Stomach (tissue), 9 donors: ENCODE data around the gene HLA-DMA. TPM values are rescaled to one million over a fixed set of nuclear protein-coding genes. Genes with fewer than 3 reads are reported as not detected.

ENCODE experiments used
- DNase-seq, 2 donors: peaks; one replicate each; pipeline versions ENCODE4 v3.0.0 to v3.0.0-alpha.2; 2013 to 2019
- H3K27ac ChIP-seq, 5 donors: fragments of 200-600 bp in 4 of 5; sonication (generic) in 4 of 5; one replicate each; pipeline ENCODE4 v1.5.1; 2013 to 2019; ENCODE audit warnings: mild to moderate bottlenecking in 1 of 5, moderate library complexity in 1 of 5
- H3K27me3 ChIP-seq, 3 donors: fragments of 200-600 bp; sonication (generic); one replicate each; pipeline ENCODE4 v1.5.1; 2017 to 2019; ENCODE audit warnings: mixed run types in 1 of 3
- H3K36me3 ChIP-seq, 4 donors: fragments of 200-600 bp; sonication (generic); 1 replicate in 3 of 4; 2 replicates in 1 of 4; pipeline ENCODE4 v1.5.1; 2016 to 2019
- H3K4me1 ChIP-seq, 4 donors: fragments of 200-600 bp; sonication (generic); one replicate each; pipeline ENCODE4 v1.5.1; 2016 to 2019
- H3K4me3 ChIP-seq, 4 donors: fragments of 200-600 bp; sonication (generic) in 3 of 4; one replicate each; pipeline ENCODE4 v1.5.1; 2016 to 2019; ENCODE audit warnings: mild to moderate bottlenecking in 1 of 4
- H3K9me3 ChIP-seq, 4 donors: fragments of 200-600 bp; sonication (generic); one replicate each; pipeline ENCODE4 v1.5.1; 2016 to 2019
- CTCF ChIP-seq, 7 experiments: fragments of 450-650 bp in 4 of 7; fragments of 200-600 bp in 3 of 7; sonication (generic) in 3 of 7; IDR thresholded peaks; one replicate each; pipeline ENCODE4 v1.5.1; 2016 to 2019; ENCODE audit warnings: antibody characterized with exemption in 7 of 7, control low read depth in 2 of 7, mild to moderate bottlenecking in 1 of 7
- EP300 ChIP-seq: sonication (generic); formaldehyde crosslinking; IDR thresholded peaks from one replicate; pipeline ENCODE4 v1.6.1; 2017; ENCODE audit warnings: antibody characterized with exemption
- POLR2A ChIP-seq, 4 donors: fragments of 450-650 bp; IDR thresholded peaks; one replicate each; pipeline ENCODE4 v1.6.1; 2016; ENCODE audit warnings: antibody characterized with exemption in 4 of 4, control low read depth in 2 of 4, mild to moderate bottlenecking in 1 of 4, moderate library complexity in 1 of 4
- POLR2AphosphoS5 ChIP-seq, 3 donors: sonication (generic); formaldehyde crosslinking; IDR thresholded peaks; one replicate each; pipeline ENCODE4 v1.6.1; 2016; ENCODE audit warnings: antibody characterized with exemption in 3 of 3
- WGBS, 5 donors: extraction: QIAGEN DNeasy Blood & Tissue Kit in 3 of 5; methylation state at CpG; one replicate each; pipeline versions ENCODE4 v1.1.5 to v1.1.7; 2013 to 2018; 5-methylcytosine and 5-hydroxymethylcytosine counted together
- intact Hi-C: fragments of 100-400 bp; cut with DNase I; formaldehyde crosslinking; loops from one replicate; pipeline ENCODE4 v1.15.1; 2023; ENCODE audit warnings: low total_unique reads
- polyA plus RNA-seq, 3 donors: library from polyadenylated mRNA; stranded (reverse); fragments of 200-250 nt; gene quantifications; one replicate each; pipeline ENCODE4 v1.2.3, GENCODE V29; 2013
- total RNA-seq, 5 donors: library from RNA; depleted of rRNA; stranded (reverse); fragments of >200 nt; gene quantifications; one replicate each; pipeline versions ENCODE4 v1.1.0 to v1.2.3, GENCODE V29; 2014 to 2016
- donor health status: healthy with polysubstance abuse.
- donor health status: Bipolar disorder and iron deficiency.
- donor health status: healthy.

The HLA-DMA gene
- total and polyA plus RNA-seq, 8 donors = 0.87 to 129 (median 32.2) TPM

DNA sequence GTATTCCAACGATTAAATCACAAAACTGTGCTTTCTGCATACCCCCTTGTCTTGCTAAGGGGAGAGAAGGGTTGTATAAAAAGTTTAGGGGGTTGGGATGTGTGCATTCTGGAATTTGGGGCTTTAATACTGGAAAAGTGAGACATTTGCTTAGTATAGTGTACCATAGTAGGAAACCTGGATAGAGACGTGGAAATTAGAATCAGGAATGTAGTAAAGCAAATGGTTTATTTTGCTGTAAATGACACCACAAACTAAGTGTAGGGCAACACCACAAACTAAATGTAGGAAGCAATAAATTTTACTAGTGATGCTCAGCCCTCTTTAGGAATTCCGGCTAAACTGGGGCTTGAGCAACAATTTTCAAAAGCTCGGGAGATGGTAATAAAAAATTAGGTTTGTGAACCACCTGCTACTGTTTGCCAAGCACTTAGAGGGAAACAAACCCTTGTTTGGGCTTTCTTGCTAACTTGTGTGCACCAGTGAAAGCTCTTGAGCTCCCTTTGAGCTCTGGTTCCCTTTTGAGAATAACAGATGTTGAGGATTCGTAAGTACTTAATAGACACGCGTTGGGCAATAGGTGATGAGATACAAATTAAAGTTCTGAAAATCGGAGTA, 29.3 kb upstream of the HLA-DMA start:
- Histone ChIP-seq H3K27ac (peak overlapping the region in 4 of 5 donors; percentile 23 to 76 (median 62)), H3K4me1 (peaks cover 48 to 80% (median 73%) of the 10 kb centered on the region in 4 donors), H3K9me3 (no peaks in the 10 kb centered on the region), H3K27me3 (no peaks in the 10 kb centered on the region), H3K36me3 (peaks cover 46 to 52% (median 50%) of the 10 kb centered on the region in 4 donors), H3K4me3 (no peak overlapping the region)
- intact Hi-C loops = no loop called here
- WGBS, 5 donors = 35 to 56% (median 43%) methylated on average over 8 of the region's 8 CpGs
- TF ChIP-seq CTCF (IDR thresholded peaks at IDR 0.05) = no peak
- TF ChIP-seq POLR2AphosphoS5 (IDR thresholded peaks at IDR 0.05) = peak in 1 of 3 donors; percentile 39
- no peak for DNase-seq

GRCh38 chr6:32980488-32981038, 27.7 kb upstream of the HLA-DMA start:
- H3K27me3 ChIP-seq = no peaks in the 10 kb centered on the region
- DNase-seq = no peak
- intact Hi-C loops = no loop called here
- H3K4me1 ChIP-seq = peaks cover 64 to 96% (median 90%) of the 10 kb centered on the region in 4 donors
- H3K36me3 ChIP-seq = peaks cover 62 to 68% (median 67%) of the 10 kb centered on the region in 4 donors
- peak overlapping the region in 3 of 5 donors; percentile 19 to 47 (median 47) for H3K27ac ChIP-seq
- TF ChIP-seq POLR2AphosphoS5 (IDR thresholded peaks at IDR 0.05) (no peak), POLR2A (IDR thresholded peaks at IDR 0.05) (no peak), CTCF (IDR thresholded peaks at IDR 0.05) (no peak), EP300 (no peak)
- 58 to 67% (median 63%) methylated on average over 11 of the region's 11 CpGs for WGBS, 5 donors
- H3K4me3 ChIP-seq = peak overlapping the region in 1 of 4 donors; percentile 8
- no peaks in the 10 kb centered on the region for H3K9me3 ChIP-seq

- 80 to 85% (median 82%) methylated on average over 12 of the region's 12 CpGs for WGBS, 5 donors
- peaks cover 69 to 75% (median 73%) of the 10 kb centered on the region in 4 donors for H3K36me3 ChIP-seq
- TF ChIP-seq CTCF (IDR thresholded peaks at IDR 0.05) (no peak), POLR2AphosphoS5 (IDR thresholded peaks at IDR 0.05) (no peak), EP300 (no peak), POLR2A (IDR thresholded peaks at IDR 0.05) (no peak)
- H3K27me3 ChIP-seq = no peaks in the 10 kb centered on the region
- no peaks in the 10 kb centered on the region for H3K9me3 ChIP-seq
- peak overlapping the region in 2 of 5 donors; percentile 2 to 47 for H3K27ac ChIP-seq
- intact Hi-C loops = no loop called here
- H3K4me3 ChIP-seq = peak overlapping the region in 1 of 4 donors; percentile 8
- peaks cover 71 to 100% (median 93%) of the 10 kb centered on the region in 4 donors for H3K4me1 ChIP-seq
- DNase-seq = no peak
Measured at GRCh38 chr6:32979720-32980487, 27.0 kb upstream of the HLA-DMA start.

DNA sequence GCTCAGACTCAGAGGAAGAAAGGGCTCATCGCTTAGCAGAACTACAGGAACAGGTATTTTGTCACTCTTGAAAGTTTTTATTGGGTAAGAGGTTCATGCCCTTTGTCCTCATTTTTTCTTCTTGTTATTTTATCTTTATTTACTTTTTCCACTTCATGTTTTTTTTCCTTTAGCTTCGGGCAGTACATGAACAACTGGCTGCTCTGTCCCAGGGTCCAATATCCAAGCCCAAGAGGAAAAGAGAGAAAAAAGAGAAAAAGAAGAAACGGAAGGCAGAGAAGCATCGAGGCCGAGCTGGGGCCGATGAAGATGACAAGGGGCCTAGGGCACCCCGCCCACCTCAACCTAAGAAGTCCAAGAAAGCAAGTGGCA, 25.0 kb upstream of the HLA-DMA start:
- H3K36me3 ChIP-seq = peaks cover 80 to 95% (median 90%) of the 10 kb centered on the region in 4 donors
- H3K27ac ChIP-seq = peak overlapping the region in 2 of 5 donors; percentile 35 to 41

More for the DNA sequence above, 25.0 kb upstream of the HLA-DMA start:
- Histone ChIP-seq H3K27me3 (no peaks in the 10 kb centered on the region), H3K9me3 (no peaks in the 10 kb centered on the region), H3K4me3 (peak overlapping the region in 2 of 4 donors; percentile 93 to 99), H3K4me1 (peaks cover 70 to 90% (median 82%) of the 10 kb centered on the region in 4 donors)
- peak in 1 of 7 experiments; percentile 7 for TF ChIP-seq CTCF (IDR thresholded peaks at IDR 0.05)
- no peak for TF ChIP-seq POLR2AphosphoS5 (IDR thresholded peaks at IDR 0.05)
- no peak for TF ChIP-seq EP300
- no peak for TF ChIP-seq POLR2A (IDR thresholded peaks at IDR 0.05)
- intact Hi-C loops = no loop called here
- 27 to 57% (median 39%) methylated on average over 7 of the region's 7 CpGs for WGBS, 5 donors
- DNase-seq = no peak
